Ishikawa (cell line): Measurements from ENCODE around the gene TMEM38B.

Experiments
- CEBPB ChIP-seq: IDR thresholded peaks from 2 replicates; pipeline ENCODE4 v1.6.1; 2012
- CREB1 ChIP-seq: IDR thresholded peaks from 2 replicates; pipeline ENCODE4 v1.6.1; 2012; ENCODE audit warnings: low read depth
- EGR1 ChIP-seq: IDR thresholded peaks from 2 replicates; pipeline ENCODE4 v1.6.1; 2012
- EP300 ChIP-seq: IDR thresholded peaks from 2 replicates; pipeline ENCODE4 v1.6.1; 2012; ENCODE audit warnings: borderline replicate concordance
- MAX ChIP-seq: IDR thresholded peaks from 2 replicates; pipeline ENCODE4 v1.6.1; 2012
- RAD21 ChIP-seq: IDR thresholded peaks from 2 replicates; pipeline ENCODE4 v1.6.1; 2012; ENCODE audit warnings: low read depth
- REST ChIP-seq: IDR thresholded peaks from 2 replicates; pipeline ENCODE4 v1.6.1; 2012; ENCODE audit warnings: low read depth, mild to moderate bottlenecking
- TAF1 ChIP-seq: IDR thresholded peaks from 2 replicates; pipeline ENCODE4 v1.6.1; 2012; ENCODE audit warnings: low read depth, mild to moderate bottlenecking
- TCF12 ChIP-seq: IDR thresholded peaks from 2 replicates; pipeline ENCODE4 v1.6.1; 2012; ENCODE audit warnings: low read depth
- TEAD4 ChIP-seq: IDR thresholded peaks from 2 replicates; pipeline ENCODE4 v1.6.1; 2012
- USF1 ChIP-seq: IDR thresholded peaks from 2 replicates; pipeline ENCODE4 v1.6.1; 2012
- YY1 ChIP-seq: IDR thresholded peaks from 2 replicates; pipeline ENCODE4 v1.6.1; 2012; ENCODE audit warnings: low read depth
- ZBTB7A ChIP-seq: IDR thresholded peaks from 2 replicates; pipeline ENCODE4 v1.6.1; 2012; ENCODE audit warnings: low read depth

DNA sequence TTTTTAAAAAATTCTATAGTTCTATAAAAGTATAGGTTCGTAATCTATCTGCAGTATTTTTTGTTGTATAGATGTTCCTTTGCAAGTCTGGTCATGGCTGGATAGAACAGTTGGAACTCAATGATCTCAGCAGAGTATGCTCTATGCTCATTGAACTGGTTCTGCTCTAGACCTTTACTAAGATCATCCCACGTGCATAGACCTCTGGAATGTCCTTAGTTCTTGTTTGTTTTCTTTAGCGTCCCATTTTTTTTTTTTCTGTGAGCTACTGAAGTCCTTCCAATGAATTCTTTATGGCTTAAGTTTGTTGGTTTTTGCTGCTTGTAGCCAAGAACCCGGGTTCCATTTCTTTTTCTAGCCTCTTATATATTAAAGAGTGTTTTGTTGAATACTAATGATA, 3.5 kb downstream of the TMEM38B start:
- no peak for TF ChIP-seq MAX
- TF ChIP-seq YY1: no peak
- no peak for TF ChIP-seq CREB1
- no peak for TF ChIP-seq CEBPB
- no peak for TF ChIP-seq REST
- no peak for TF ChIP-seq RAD21
- no peak for TF ChIP-seq EP300
- TF ChIP-seq TAF1: no peak
- TF ChIP-seq TCF12: no peak
- no peak for TF ChIP-seq ZBTB7A
- TF ChIP-seq USF1: no peak
- no peak for TF ChIP-seq EGR1
- no peak for TF ChIP-seq TEAD4
